Hepatocyte (in vitro differentiated cells): Measurements from ENCODE around the gene PITPNC1.

Experiments used
- EZH2 ChIP-seq: fragments of 200-600 bp; sonication (generic); IDR thresholded peaks from 2 replicates; pipeline ENCODE4 v1.6.1; 2016; ENCODE audit warnings: antibody characterized with exemption, mild to moderate bottlenecking, borderline replicate concordance
- TF ChIP-seq, protein P1 (sequence below): fragments of 200-600 bp; sonication (generic); IDR thresholded peaks from 2 replicates; pipeline ENCODE4 v1.5.1; 2016; ENCODE audit warnings: antibody characterized with exemption, mild to moderate bottlenecking; ENCODE audit not compliant: poor library complexity

DNA sequence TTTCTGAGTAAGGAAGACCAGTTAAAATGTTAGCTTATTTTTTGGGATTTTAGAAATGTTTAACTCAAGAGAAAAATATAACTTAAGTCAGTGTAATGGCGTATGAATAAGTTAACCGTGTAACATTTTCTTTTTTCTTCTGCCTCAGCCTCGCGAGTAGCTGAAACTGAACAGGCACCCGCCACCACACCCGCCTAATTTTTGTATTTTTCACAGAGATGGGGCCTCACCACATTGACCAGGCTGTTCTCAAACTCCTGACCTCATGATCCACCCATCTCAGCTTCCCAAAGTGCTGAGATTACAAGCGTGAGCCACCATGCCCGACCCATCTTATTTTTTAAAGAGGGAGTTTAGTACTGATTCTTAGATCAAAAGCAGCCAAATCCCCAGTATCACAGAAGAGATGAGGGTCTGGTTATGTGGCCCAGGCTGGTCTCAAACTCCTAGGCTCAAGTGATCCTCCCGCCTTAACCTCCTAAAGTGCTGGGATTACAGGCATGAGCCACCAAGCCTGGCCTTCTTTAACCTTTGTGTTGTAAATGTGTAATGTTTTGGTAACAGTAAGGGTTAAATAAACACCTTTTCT, 16.8 kb downstream of the PITPNC1 start:
- TF ChIP-seq, protein P1, sequence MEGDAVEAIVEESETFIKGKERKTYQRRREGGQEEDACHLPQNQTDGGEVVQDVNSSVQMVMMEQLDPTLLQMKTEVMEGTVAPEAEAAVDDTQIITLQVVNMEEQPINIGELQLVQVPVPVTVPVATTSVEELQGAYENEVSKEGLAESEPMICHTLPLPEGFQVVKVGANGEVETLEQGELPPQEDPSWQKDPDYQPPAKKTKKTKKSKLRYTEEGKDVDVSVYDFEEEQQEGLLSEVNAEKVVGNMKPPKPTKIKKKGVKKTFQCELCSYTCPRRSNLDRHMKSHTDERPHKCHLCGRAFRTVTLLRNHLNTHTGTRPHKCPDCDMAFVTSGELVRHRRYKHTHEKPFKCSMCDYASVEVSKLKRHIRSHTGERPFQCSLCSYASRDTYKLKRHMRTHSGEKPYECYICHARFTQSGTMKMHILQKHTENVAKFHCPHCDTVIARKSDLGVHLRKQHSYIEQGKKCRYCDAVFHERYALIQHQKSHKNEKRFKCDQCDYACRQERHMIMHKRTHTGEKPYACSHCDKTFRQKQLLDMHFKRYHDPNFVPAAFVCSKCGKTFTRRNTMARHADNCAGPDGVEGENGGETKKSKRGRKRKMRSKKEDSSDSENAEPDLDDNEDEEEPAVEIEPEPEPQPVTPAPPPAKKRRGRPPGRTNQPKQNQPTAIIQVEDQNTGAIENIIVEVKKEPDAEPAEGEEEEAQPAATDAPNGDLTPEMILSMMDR: no peak
- no peak for TF ChIP-seq EZH2
